ENCODE measurements around the gene ZNF813. TPM values are rescaled to one million over a fixed set of nuclear protein-coding genes. Genes with fewer than 3 reads are reported as not detected.
"Not testable (repeated sequence)": the region's sequence is repeated elsewhere in the genome, so short reads cannot be mapped to it uniquely, and the experiment has no call there.

Gene ZNF813
- polyA plus RNA-seq, 1 donor from 2014 or later: 7.2 TPM

DNA sequence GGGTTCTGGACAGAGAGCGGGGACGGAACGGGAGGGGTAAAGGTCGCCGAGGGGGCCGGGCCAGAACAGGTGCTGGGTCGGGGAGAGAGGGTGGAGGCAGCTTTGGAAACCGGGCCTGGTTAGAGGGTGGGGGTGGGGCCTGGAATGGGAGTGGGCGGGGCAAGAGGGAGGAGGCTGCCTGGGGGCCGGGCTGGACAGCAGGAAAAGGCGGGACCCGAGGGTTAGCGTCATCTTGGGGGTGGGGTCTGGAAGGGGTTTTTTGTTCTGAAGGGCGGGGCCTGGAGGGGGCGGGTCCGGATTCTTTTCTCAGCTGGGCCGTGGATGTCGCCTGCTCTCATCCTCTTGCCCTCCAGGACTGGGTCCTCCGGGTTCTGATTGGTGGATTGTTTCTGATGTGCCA lies 4.3 kb upstream of the ZNF813 start:
- Mint-ChIP-seq H3K27ac (no peak overlapping the region), H3K4me1 (peaks cover 3 to 11% (median 6%) of the 10 kb centered on the region in 3 donors), H3K4me3 (peak overlapping the region in 2 of 4 donors; percentile 17 to 58), H3K36me3 (peaks cover 4% of the 10 kb centered on the region), H3K27me3 (peaks cover 8% of the 10 kb centered on the region), H3K9me3 (peaks cover 14 to 28% (median 23%) of the 10 kb centered on the region in 3 donors)

DNA sequence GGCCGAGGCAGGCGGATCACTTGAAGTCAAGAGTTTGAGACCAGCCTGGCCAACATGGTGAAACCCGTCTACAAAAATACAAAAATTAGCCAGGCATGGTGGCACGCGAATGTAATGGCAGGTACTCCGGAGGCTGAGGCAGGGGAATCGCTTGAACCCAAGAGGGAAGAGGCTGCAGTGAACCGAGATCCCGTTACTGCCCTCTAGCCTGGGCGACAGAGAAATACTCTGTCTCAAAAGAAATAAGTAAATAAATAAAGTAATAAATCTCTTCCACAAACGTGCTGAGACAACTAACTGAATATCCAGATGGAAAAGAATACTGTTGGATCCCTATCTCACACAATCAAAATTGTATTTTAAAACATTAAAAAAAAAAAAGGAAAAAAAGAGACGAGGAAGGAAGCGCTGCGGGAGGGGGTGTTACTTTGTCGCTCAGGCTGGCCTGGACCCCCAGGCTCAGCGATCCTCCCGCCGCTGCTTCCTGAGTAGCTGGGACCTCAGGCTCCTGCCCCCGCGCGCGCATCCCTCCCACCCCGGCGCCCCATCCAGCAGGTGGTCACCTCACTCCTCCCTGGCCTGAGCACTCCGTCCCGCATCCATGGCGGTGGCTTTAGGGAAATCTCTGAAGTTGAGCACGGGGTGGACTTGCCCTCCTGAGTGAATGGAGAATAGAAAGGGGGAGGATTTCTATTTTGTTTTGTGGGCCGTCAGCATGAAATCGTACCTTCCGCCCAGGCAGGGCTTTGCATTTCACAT lies 628 bp upstream of the ZNF813 start:
- H3K36me3 Mint-ChIP-seq: peaks cover 3% of the 10 kb centered on the region
- H3K4me3 Mint-ChIP-seq: peak overlapping the region; percentile 91 to 99 (median 98)
- peaks cover 8% of the 10 kb centered on the region for H3K27me3 Mint-ChIP-seq
- peaks cover 3 to 18% (median 6%) of the 10 kb centered on the region in 3 donors for H3K9me3 Mint-ChIP-seq
- H3K4me1 Mint-ChIP-seq: peaks cover 18% of the 10 kb centered on the region in 3 donors
- peak overlapping the region; percentile 46 to 93 (median 89) for H3K27ac Mint-ChIP-seq

- not testable (repeated sequence) for H3K27me3 Mint-ChIP-seq
- Mint-ChIP-seq H3K36me3 (peaks cover 11% of the 10 kb centered on the region), H3K27ac (peak overlapping the region in 1 of 3 donors; percentile 67), H3K4me3 (peak overlapping the region; percentile 91 to 99 (median 98)), H3K9me3 (peaks cover 3 to 15% (median 5%) of the 10 kb centered on the region in 3 donors), H3K4me1 (peaks cover 18 to 21% (median 20%) of the 10 kb centered on the region in 3 donors)
These were observed 1.1 kb downstream of the ZNF813 start for GRCh38 chr19:53468628-53469027.

DNA sequence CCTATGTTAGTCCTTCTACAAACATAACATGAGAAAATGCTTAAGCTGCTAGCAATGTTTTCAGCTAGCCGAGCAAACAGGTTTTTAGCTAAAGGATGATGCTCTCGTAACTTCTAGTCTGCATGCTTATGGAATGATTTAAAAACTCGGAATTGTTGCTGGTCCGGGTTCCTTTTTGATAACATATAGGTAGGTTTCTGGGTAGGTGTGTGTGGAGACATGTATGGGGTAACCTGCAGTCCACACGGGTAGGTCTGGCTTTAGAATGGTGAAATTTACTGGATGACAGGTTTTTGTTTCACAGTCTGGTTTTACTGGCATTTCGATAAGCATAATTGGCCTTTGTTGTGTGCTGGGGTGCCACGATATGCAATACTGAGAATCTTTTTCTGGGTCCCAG lies 4.4 kb downstream of the ZNF813 start:
- peak overlapping the region in 1 of 4 donors; percentile 34 for H3K4me3 Mint-ChIP-seq
- H3K4me1 Mint-ChIP-seq: peaks cover 17 to 21% (median 18%) of the 10 kb centered on the region in 3 donors
- no peak overlapping the region for H3K27ac Mint-ChIP-seq
- peaks cover 6 to 20% (median 12%) of the 10 kb centered on the region in 3 donors for H3K9me3 Mint-ChIP-seq
- no peaks in the 10 kb centered on the region for H3K27me3 Mint-ChIP-seq
- H3K36me3 Mint-ChIP-seq: peaks cover 23% of the 10 kb centered on the region

DNA sequence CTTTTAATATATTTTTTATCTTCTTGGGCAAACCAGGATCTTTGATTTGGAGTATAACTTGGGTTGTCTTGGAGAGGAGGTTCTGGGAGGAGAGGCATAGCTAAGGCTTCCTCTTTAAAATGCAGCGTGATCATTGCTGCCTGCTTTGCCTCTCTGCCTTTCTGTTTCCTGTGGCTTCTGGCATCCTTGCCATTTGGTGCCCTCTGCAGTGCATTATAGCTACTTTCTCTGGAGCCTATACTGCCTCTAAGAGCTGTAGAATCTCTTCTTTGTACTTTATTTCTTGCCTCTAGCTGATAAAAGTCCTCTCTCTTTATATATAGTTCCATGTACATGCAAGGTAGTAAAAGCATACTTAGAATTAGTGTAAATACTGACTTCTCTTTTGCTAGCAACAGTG lies 7.3 kb downstream of the ZNF813 start:
- not testable (repeated sequence) for H3K4me1 Mint-ChIP-seq, H3K27ac Mint-ChIP-seq, H3K27me3 Mint-ChIP-seq, H3K4me3 Mint-ChIP-seq
- Mint-ChIP-seq H3K36me3 (peaks cover 36% of the 10 kb centered on the region), H3K9me3 (peaks cover 9 to 27% (median 21%) of the 10 kb centered on the region in 3 donors)

DNA sequence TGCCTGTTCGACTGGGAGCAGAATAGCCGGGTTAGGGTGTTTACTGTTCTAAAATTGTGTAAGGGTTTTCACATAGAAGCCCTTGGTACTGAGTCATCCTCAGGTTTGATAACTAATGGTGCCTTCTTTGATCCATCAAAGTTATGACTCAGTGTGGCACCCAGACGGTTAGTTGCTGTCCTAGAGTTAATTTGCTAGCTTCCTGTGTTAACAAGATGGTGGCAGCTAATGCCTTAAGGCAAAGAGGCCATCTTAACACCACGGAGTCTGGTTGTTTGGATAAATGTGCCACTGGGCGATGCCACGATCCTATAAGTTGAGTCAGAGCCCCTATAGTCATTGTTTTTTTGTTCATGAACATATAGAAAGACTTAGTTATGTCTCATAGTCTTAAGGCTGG lies 7.9 kb downstream of the ZNF813 start:
- Mint-ChIP-seq H3K36me3 (peaks cover 36% of the 10 kb centered on the region), H3K4me3 (peak overlapping the region in 1 of 4 donors; percentile 70), H3K9me3 (peaks cover 9 to 28% (median 20%) of the 10 kb centered on the region in 3 donors)
- H3K27ac Mint-ChIP-seq, H3K4me1 Mint-ChIP-seq, H3K27me3 Mint-ChIP-seq: not testable (repeated sequence)

DNA sequence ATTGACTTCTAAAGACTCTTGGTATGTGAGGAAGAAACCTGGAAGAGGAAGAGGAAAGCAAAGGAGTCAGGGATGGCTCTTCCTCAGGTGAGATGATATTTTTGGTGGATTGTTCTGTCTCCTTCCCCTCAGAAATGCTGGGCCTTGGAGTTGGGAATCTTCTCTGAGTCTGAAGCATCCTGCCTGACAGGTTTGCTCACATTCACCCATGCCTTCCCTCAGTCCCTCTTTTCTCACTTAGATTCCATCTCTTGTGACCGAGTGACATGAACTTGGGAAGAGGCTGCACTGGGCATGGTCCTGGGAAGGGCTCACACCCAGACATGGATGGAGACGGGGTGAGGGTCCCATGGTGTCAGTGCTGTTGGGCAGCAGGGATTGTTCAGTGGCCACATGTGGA lies 16.2 kb downstream of the ZNF813 start:
- H3K4me1 Mint-ChIP-seq, H3K27me3 Mint-ChIP-seq, H3K27ac Mint-ChIP-seq, H3K4me3 Mint-ChIP-seq: not testable (repeated sequence)
- peaks cover 46% of the 10 kb centered on the region for H3K36me3 Mint-ChIP-seq
- H3K9me3 Mint-ChIP-seq: peaks cover 15 to 48% (median 41%) of the 10 kb centered on the region in 3 donors

- Mint-ChIP-seq H3K9me3 (peaks cover 18 to 47% (median 37%) of the 10 kb centered on the region in 3 donors), H3K27me3 (no peaks in the 10 kb centered on the region), H3K36me3 (peaks cover 45% of the 10 kb centered on the region), H3K27ac (no peak overlapping the region), H3K4me3 (no peak overlapping the region), H3K4me1 (peaks cover 0 to 2% (median 0%) of the 10 kb centered on the region in 3 donors)
These were observed 17.8 kb downstream of the ZNF813 start for GRCh38 chr19:53485046-53486004.

GRCh38 chr19:53492153-53492552 lies 24.6 kb downstream of the ZNF813 start:
- Mint-ChIP-seq H3K4me3 (no peak overlapping the region), H3K9me3 (peaks cover 24 to 48% (median 47%) of the 10 kb centered on the region in 3 donors), H3K36me3 (peaks cover 33% of the 10 kb centered on the region)

DNA sequence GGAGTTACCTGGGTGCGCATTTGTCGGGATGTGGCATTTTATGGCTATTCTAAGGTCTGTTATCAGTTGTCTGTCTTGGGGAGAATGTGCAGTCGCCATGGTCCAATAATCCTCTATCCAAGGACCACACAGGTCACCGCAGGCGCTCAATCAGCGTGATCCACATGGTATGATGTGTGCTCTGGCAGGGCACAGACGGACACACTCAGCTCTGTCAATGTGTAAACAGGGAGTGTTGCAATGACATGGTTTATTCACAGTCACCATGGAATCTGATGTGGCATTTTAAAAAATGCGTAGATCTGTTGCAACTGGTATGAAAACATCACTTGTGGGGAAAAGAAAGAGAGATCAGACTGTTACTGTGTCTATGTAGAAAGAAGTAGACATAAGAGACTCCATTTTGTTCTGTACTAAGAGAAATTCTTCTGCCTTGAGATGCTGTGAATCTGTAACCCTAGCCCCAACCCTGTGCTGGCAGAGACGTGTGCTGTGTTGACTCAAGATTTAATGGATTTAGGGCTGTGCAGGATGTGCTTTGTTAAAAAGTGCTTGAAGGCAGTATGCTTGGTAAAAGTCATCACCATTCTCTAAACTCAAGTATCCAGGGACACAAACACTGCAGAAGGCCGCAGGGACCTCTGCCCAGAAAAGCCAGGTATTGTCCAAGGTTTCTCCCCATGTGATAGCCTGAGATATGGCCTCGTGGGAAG lies 29.9 kb downstream of the ZNF813 start:
- H3K27me3 Mint-ChIP-seq, H3K36me3 Mint-ChIP-seq, H3K4me1 Mint-ChIP-seq, H3K27ac Mint-ChIP-seq: not testable (repeated sequence)
- peaks cover 22 to 40% (median 24%) of the 10 kb centered on the region in 3 donors for H3K9me3 Mint-ChIP-seq
- H3K4me3 Mint-ChIP-seq: peak overlapping the region in 1 of 4 donors; percentile 58

More at GRCh38 chr19:53492153-53492552, 24.6 kb downstream of the ZNF813 start:
- Mint-ChIP-seq H3K4me1 (peaks cover 0 to 2% (median 0%) of the 10 kb centered on the region in 3 donors), H3K27me3 (no peaks in the 10 kb centered on the region), H3K27ac (no peak overlapping the region)

DNA sequence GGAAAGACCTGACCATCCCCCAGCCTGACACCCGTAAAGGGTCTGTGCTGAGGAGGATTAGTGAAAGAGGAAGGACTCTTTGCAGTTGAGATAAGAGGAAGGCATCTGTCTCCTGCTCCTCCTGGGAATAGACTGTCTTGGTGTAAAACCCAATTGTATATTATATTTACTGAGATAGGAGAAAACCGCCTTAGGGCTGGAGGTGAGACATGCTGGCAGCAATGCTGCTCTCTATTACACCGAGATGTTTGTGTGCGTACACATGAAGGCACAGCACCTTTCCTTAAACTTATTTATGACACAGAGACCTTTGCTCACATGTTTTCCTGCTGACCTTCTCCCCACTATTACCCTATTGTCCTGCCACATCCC lies 30.5 kb downstream of the ZNF813 start:
- H3K27me3 Mint-ChIP-seq, H3K4me3 Mint-ChIP-seq: not testable (repeated sequence)
- H3K9me3 Mint-ChIP-seq: peaks cover 21 to 35% (median 21%) of the 10 kb centered on the region in 3 donors

GRCh38 chr19:53503151-53503550 lies 35.6 kb downstream of the ZNF813 start:
- not testable (repeated sequence) for H3K27ac Mint-ChIP-seq, H3K27me3 Mint-ChIP-seq, H3K36me3 Mint-ChIP-seq

More for the DNA sequence above, 30.5 kb downstream of the ZNF813 start:
- not testable (repeated sequence) for H3K27ac Mint-ChIP-seq, H3K36me3 Mint-ChIP-seq, H3K4me1 Mint-ChIP-seq

GRCh38 chr19:53503671-53504364 lies 36.3 kb downstream of the ZNF813 start:
- not testable (repeated sequence) for H3K27ac Mint-ChIP-seq, H3K4me3 Mint-ChIP-seq, H3K27me3 Mint-ChIP-seq

More at GRCh38 chr19:53503151-53503550, 35.6 kb downstream of the ZNF813 start:
- peaks cover 10 to 26% (median 11%) of the 10 kb centered on the region in 3 donors for H3K9me3 Mint-ChIP-seq
- H3K4me1 Mint-ChIP-seq, H3K4me3 Mint-ChIP-seq: not testable (repeated sequence)

GRCh38 chr19:53504365-53504703 lies 36.8 kb downstream of the ZNF813 start:
- H3K27ac Mint-ChIP-seq, H3K36me3 Mint-ChIP-seq, H3K4me3 Mint-ChIP-seq, H3K4me1 Mint-ChIP-seq, H3K27me3 Mint-ChIP-seq: not testable (repeated sequence)
- H3K9me3 Mint-ChIP-seq: peaks cover 6 to 18% (median 8%) of the 10 kb centered on the region in 3 donors

More at GRCh38 chr19:53503671-53504364, 36.3 kb downstream of the ZNF813 start:
- H3K4me1 Mint-ChIP-seq, H3K36me3 Mint-ChIP-seq: not testable (repeated sequence)
- H3K9me3 Mint-ChIP-seq: peaks cover 6 to 21% (median 11%) of the 10 kb centered on the region in 3 donors

Data from IgD-negative memory B cell (primary cell).